Large intestine (tissue), 3 donors: ENCODE measurements around the gene EXOC2. TPM values are rescaled to one million over a fixed set of nuclear protein-coding genes. Genes with fewer than 3 reads are reported as not detected.

Experiments
- DNase-seq, 2 donors: peaks; one replicate each; pipeline versions ENCODE4 v3.0.0 to v3.0.0-alpha.2; 2013
- H3K27ac ChIP-seq: one replicate; pipeline ENCODE4 v1.5.1; 2013; ENCODE audit warnings: low read length
- H3K27me3 ChIP-seq: 2 replicates; pipeline ENCODE4 v1.6.1; 2013; ENCODE audit warnings: low read length; ENCODE audit not compliant: control insufficient read depth, insufficient read depth
- H3K36me3 ChIP-seq: 2 replicates; pipeline ENCODE4 v1.6.1; 2013; ENCODE audit warnings: low read length; ENCODE audit not compliant: control insufficient read depth, insufficient read depth
- H3K4me1 ChIP-seq: one replicate; pipeline ENCODE4 v1.6.1; 2013; ENCODE audit warnings: low read length; ENCODE audit not compliant: control insufficient read depth, insufficient read depth
- H3K4me3 ChIP-seq: one replicate; pipeline ENCODE4 v1.5.1; 2013; ENCODE audit warnings: low read length
- H3K9me3 ChIP-seq: one replicate; pipeline ENCODE4 v1.6.1; 2013; ENCODE audit warnings: mild to moderate bottlenecking, low read depth, low read length, moderate library complexity; ENCODE audit not compliant: control insufficient read depth
- WGBS: methylation state at CpG from one replicate; pipeline ENCODE4 v1.1.5; 2013; ENCODE audit warnings: low lambda C conversion rate; ENCODE audit not compliant: insufficient coverage; 5-methylcytosine and 5-hydroxymethylcytosine counted together
- polyA plus RNA-seq: library from polyadenylated mRNA; unstranded; fragments of 120-200 nt; gene quantifications from one replicate; pipeline ENCODE4 v1.2.1, GENCODE V29; 2013

The EXOC2 gene
- polyA plus RNA-seq, 1 donor, result 16.2 TPM

- 93% methylated on average over 3 of the region's 5 CpGs for WGBS
- no peak for DNase-seq
- H3K36me3 ChIP-seq, result peaks cover 22% of the 10 kb centered on the region
Observed at GRCh38 chr6:548091-548490, 144.8 kb downstream of the EXOC2 start.

DNA sequence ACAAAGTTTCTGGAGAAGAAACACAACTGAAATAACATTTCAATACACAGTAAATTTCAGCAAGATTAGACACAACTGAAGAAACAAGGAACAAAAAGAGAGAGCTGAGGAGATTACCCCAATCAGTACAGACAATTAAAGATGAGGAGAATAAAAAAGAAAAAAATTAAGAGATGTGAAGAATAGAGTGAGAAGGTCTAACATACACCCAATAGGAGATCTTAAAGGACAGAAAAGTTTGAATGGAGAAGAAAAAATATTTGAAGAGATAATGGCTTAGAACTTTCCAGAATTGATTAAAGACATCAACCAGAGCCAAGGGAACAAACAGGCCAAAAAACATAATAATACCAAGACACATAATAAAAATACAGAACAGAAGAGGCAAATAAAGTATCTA, 152.4 kb downstream of the EXOC2 start:
- no peaks in the 10 kb centered on the region for H3K27me3 ChIP-seq
- no peak for DNase-seq
- H3K27ac ChIP-seq, result no peak overlapping the region
- H3K36me3 ChIP-seq, result peaks cover 25% of the 10 kb centered on the region
- H3K4me3 ChIP-seq, result no peak overlapping the region
- peaks cover 6% of the 10 kb centered on the region for H3K9me3 ChIP-seq
- H3K4me1 ChIP-seq, result no peaks in the 10 kb centered on the region

More at GRCh38 chr6:548091-548490, 144.8 kb downstream of the EXOC2 start:
- no peaks in the 10 kb centered on the region for H3K4me1 ChIP-seq
- no peaks in the 10 kb centered on the region for H3K27me3 ChIP-seq
- H3K9me3 ChIP-seq, result no peaks in the 10 kb centered on the region
- H3K4me3 ChIP-seq, result no peak overlapping the region
- no peak overlapping the region for H3K27ac ChIP-seq

DNA sequence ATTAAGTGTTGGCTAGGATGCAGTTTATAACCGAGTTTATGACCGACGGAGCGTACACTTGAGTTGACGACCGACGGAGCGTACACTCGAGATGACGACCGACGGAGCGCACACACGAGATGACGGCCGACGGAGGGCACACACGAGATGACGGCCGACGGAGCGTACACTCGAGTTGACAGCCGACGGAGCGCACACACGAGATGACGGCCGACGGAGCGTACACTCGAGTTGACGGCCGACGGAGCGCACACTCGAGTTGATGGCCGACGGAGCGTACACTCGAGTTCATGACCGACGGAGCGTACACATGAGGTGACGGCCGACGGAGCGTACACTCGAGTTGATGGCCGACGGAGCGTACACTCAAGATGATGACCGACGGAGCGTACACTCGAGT, 155.8 kb downstream of the EXOC2 start:
- H3K36me3 ChIP-seq, result peaks cover 8% of the 10 kb centered on the region
- WGBS, result 97% methylated on average over 36 of the region's 56 CpGs
- no peak overlapping the region for H3K27ac ChIP-seq
- no peak for DNase-seq
- peaks cover 6% of the 10 kb centered on the region for H3K9me3 ChIP-seq
- H3K4me3 ChIP-seq, result no peak overlapping the region
- no peaks in the 10 kb centered on the region for H3K4me1 ChIP-seq
- no peaks in the 10 kb centered on the region for H3K27me3 ChIP-seq

GRCh38 chr6:530425-530824, 162.5 kb downstream of the EXOC2 start:
- DNase-seq, result no peak
- H3K9me3 ChIP-seq, result no peaks in the 10 kb centered on the region
- H3K36me3 ChIP-seq, result peaks cover 3% of the 10 kb centered on the region
- no peak overlapping the region for H3K27ac ChIP-seq
- no CpG with 5 or more reads among the region's 9 CpGs for WGBS
- no peak overlapping the region for H3K4me3 ChIP-seq
- no peaks in the 10 kb centered on the region for H3K4me1 ChIP-seq
- no peaks in the 10 kb centered on the region for H3K27me3 ChIP-seq

- no peak for DNase-seq
- no CpG with 5 or more reads among the region's 18 CpGs for WGBS
- Histone ChIP-seq H3K9me3 (no peaks in the 10 kb centered on the region), H3K36me3 (peaks cover 3% of the 10 kb centered on the region), H3K4me3 (no peak overlapping the region), H3K4me1 (no peaks in the 10 kb centered on the region), H3K27me3 (no peaks in the 10 kb centered on the region), H3K27ac (no peak overlapping the region)
Observed at GRCh38 chr6:528989-529388, 163.9 kb downstream of the EXOC2 start.

- WGBS, result 96% methylated on average over 8 of the region's 8 CpGs
- H3K36me3 ChIP-seq, result peaks cover 3% of the 10 kb centered on the region
- H3K9me3 ChIP-seq, result no peaks in the 10 kb centered on the region
- H3K27me3 ChIP-seq, result no peaks in the 10 kb centered on the region
- no peaks in the 10 kb centered on the region for H3K4me1 ChIP-seq
- no peak overlapping the region for H3K4me3 ChIP-seq
- no peak for DNase-seq
- no peak overlapping the region for H3K27ac ChIP-seq
Observed at GRCh38 chr6:527989-528673, 164.8 kb downstream of the EXOC2 start.

DNA sequence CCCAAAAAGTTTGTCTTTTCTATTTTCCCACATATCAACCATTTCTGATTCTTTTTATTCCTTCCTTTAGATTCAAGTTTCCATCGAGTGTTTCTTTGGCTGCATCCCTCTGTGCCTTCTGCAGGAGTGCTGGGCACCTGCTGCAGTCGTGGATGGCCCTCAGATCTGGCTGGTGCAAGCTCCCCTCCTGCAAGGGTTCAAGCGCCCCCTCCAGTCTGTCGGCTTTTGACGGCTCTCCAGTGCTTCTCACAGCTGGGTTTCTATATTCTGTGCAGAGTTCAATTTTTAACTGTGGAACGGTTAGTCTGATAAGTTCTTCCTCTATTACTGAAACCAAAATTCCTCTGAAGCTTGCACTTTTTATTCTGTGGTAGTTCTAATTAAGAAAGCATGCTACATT, 168.1 kb downstream of the EXOC2 start:
- 100% methylated on average over 1 of the region's 6 CpGs for WGBS
- no peaks in the 10 kb centered on the region for H3K4me1 ChIP-seq
- no peak overlapping the region for H3K4me3 ChIP-seq
- peaks cover 10% of the 10 kb centered on the region for H3K36me3 ChIP-seq
- H3K27ac ChIP-seq, result no peak overlapping the region
- DNase-seq, result no peak
- H3K9me3 ChIP-seq, result peaks cover 9% of the 10 kb centered on the region
- no peaks in the 10 kb centered on the region for H3K27me3 ChIP-seq

- no peak overlapping the region for H3K27ac ChIP-seq
- no peaks in the 10 kb centered on the region for H3K27me3 ChIP-seq
- no peak for DNase-seq
- H3K4me1 ChIP-seq, result no peaks in the 10 kb centered on the region
- H3K9me3 ChIP-seq, result peaks cover 18% of the 10 kb centered on the region
- no peak overlapping the region for H3K4me3 ChIP-seq
- H3K36me3 ChIP-seq, result peaks cover 10% of the 10 kb centered on the region
- WGBS, result 96% methylated on average over 4 of the region's 31 CpGs
Observed at GRCh38 chr6:520820-521219, 172.1 kb downstream of the EXOC2 start.

DNA sequence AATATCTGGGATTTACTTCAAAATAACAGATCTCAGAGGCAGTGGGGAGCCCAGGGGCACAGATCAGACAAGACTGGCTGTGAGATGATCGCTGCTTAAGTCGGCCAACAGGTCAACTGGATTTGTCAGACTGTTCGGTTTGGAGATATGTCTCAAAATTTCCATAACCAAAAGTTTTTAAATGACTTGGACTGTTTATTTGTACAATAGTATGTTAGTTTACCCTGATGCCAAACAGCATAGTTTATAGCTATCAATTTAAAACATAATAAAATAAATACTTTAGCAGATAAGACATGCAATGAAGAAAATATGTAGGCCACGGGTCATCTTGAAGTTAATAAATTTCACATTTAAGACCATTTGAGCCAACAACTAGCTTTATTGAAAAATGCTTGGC, 174.7 kb downstream of the EXOC2 start:
- WGBS, result 96% methylated on average over 3 of the region's 4 CpGs
- Histone ChIP-seq H3K27ac (no peak overlapping the region), H3K4me1 (no peaks in the 10 kb centered on the region), H3K36me3 (peaks cover 10% of the 10 kb centered on the region), H3K9me3 (peaks cover 18% of the 10 kb centered on the region), H3K27me3 (no peaks in the 10 kb centered on the region), H3K4me3 (no peak overlapping the region)
- no peak for DNase-seq

- no peaks in the 10 kb centered on the region for H3K27me3 ChIP-seq
- no peak for DNase-seq
- H3K27ac ChIP-seq, result no peak overlapping the region
- H3K9me3 ChIP-seq, result peaks cover 18% of the 10 kb centered on the region
- no CpG with 5 or more reads among the region's 11 CpGs for WGBS
- H3K4me1 ChIP-seq, result no peaks in the 10 kb centered on the region
- peaks cover 11% of the 10 kb centered on the region for H3K36me3 ChIP-seq
- H3K4me3 ChIP-seq, result no peak overlapping the region
Observed at GRCh38 chr6:516213-516612, 176.7 kb downstream of the EXOC2 start.

- no peak for DNase-seq
- no peak overlapping the region for H3K27ac ChIP-seq
- no peak overlapping the region for H3K4me3 ChIP-seq
- H3K9me3 ChIP-seq, result peaks cover 9% of the 10 kb centered on the region
- no peaks in the 10 kb centered on the region for H3K4me1 ChIP-seq
- WGBS, result 80% methylated on average over 1 of the region's 11 CpGs
- peaks cover 11% of the 10 kb centered on the region for H3K36me3 ChIP-seq
- H3K27me3 ChIP-seq, result no peaks in the 10 kb centered on the region
Observed at GRCh38 chr6:515267-515666, 177.7 kb downstream of the EXOC2 start.
